PFSK-1 (cell line): ENCODE measurements around the gene BICRA.

Experiments
- POLR2AphosphoS5 ChIP-seq: IDR thresholded peaks from 2 replicates; pipeline ENCODE4 v1.6.1; 2012; ENCODE audit warnings: low read depth, mild to moderate bottlenecking, control low read depth, low read length, moderate library complexity
- TAF1 ChIP-seq: IDR thresholded peaks from 2 replicates; pipeline ENCODE4 v1.6.1; 2012; ENCODE audit warnings: low read length, control low read depth, borderline replicate concordance; ENCODE audit not compliant: insufficient read depth
- TF ChIP-seq, protein P1 (sequence below), 2 experiments: IDR thresholded peaks; 2 replicates each; pipeline versions ENCODE4 v1.6.1 to v1.8.0; 2011 to 2012; ENCODE audit warnings: low read depth in 2 of 2, low read length in 2 of 2, control low read depth in 1 of 2, inconsistent platforms in 1 of 2, mild to moderate bottlenecking in 1 of 2, moderate library complexity in 1 of 2; ENCODE audit not compliant: insufficient read depth in 1 of 2

DNA sequence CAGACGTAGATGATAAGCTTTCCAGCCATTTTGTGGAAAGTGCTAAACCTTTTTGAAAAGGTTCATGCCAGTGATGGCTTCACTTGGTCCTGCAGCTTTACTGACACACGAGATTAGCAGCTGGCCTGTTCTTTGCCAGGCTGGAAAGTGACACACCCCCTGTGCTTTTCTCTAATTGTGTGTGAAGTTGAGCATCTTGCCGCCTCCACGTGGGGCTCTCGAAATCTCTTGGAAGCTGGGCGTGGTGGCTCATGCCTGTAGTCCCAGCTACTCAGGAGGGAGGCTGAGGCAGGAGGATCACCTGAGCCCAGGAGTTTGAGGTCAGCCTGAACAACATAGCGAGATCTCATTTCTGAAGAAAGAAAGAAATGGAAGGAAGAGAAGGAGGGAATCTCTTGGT lies 79.0 kb downstream of the BICRA start:
- no peak for TF ChIP-seq POLR2AphosphoS5
- TF ChIP-seq, protein P1, sequence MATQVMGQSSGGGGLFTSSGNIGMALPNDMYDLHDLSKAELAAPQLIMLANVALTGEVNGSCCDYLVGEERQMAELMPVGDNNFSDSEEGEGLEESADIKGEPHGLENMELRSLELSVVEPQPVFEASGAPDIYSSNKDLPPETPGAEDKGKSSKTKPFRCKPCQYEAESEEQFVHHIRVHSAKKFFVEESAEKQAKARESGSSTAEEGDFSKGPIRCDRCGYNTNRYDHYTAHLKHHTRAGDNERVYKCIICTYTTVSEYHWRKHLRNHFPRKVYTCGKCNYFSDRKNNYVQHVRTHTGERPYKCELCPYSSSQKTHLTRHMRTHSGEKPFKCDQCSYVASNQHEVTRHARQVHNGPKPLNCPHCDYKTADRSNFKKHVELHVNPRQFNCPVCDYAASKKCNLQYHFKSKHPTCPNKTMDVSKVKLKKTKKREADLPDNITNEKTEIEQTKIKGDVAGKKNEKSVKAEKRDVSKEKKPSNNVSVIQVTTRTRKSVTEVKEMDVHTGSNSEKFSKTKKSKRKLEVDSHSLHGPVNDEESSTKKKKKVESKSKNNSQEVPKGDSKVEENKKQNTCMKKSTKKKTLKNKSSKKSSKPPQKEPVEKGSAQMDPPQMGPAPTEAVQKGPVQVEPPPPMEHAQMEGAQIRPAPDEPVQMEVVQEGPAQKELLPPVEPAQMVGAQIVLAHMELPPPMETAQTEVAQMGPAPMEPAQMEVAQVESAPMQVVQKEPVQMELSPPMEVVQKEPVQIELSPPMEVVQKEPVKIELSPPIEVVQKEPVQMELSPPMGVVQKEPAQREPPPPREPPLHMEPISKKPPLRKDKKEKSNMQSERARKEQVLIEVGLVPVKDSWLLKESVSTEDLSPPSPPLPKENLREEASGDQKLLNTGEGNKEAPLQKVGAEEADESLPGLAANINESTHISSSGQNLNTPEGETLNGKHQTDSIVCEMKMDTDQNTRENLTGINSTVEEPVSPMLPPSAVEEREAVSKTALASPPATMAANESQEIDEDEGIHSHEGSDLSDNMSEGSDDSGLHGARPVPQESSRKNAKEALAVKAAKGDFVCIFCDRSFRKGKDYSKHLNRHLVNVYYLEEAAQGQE (IDR thresholded peaks at IDR 0.05; ENCODE audit: insufficient read depth in 1 of 2, low read depth in 2 of 2, low read length in 2 of 2) = no peak
- no peak for TF ChIP-seq TAF1
